ENCODE measurements around the gene POPDC3.
"Not testable (repeated sequence)": the region's sequence is repeated elsewhere in the genome, so short reads cannot be mapped to it uniquely, and the experiment has no call there.

The POPDC3 gene

GRCh38 chr6:105179244-105180065 lies at the start of gene POPDC3:
POPDC3 (minus strand) TSS chr6:105180014; CDS start chr6:105161909, 18,105 bp downstream.
- DNase-seq (ENCODE audit: low read depth in 4 of 4, low spot score in 1 of 4) = no peak

- DNase-seq (ENCODE audit: low read depth in 4 of 4, low spot score in 1 of 4) = no peak
Observed at GRCh38 chr6:105227295-105227767, 47.5 kb upstream of the POPDC3 start.

- no peak for DNase-seq (ENCODE audit: low read depth in 4 of 4, low spot score in 1 of 4)
Observed at GRCh38 chr6:105226598-105227294, 46.9 kb upstream of the POPDC3 start.

- DNase-seq (ENCODE audit: low read depth in 4 of 4, low spot score in 1 of 4) = no peak
Observed at GRCh38 chr6:105223242-105223641, 43.4 kb upstream of the POPDC3 start.

- not testable (repeated sequence) for DNase-seq (ENCODE audit: low read depth in 4 of 4, low spot score in 1 of 4)
Observed at GRCh38 chr6:105221219-105221618, 41.4 kb upstream of the POPDC3 start.

- DNase-seq (ENCODE audit: low read depth in 4 of 4, low spot score in 1 of 4) = no peak
Observed at GRCh38 chr6:105220186-105220585, 40.4 kb upstream of the POPDC3 start.

GRCh38 chr6:105219218-105219617 lies 39.4 kb upstream of the POPDC3 start:
- not testable (repeated sequence) for DNase-seq (ENCODE audit: low read depth in 4 of 4, low spot score in 1 of 4)

GRCh38 chr6:105215506-105215905 lies 35.7 kb upstream of the POPDC3 start:
- DNase-seq (ENCODE audit: low read depth in 4 of 4, low spot score in 1 of 4) = no peak

- no peak for DNase-seq (ENCODE audit: low read depth in 4 of 4, low spot score in 1 of 4)
Observed at GRCh38 chr6:105214668-105215067, 34.9 kb upstream of the POPDC3 start.

GRCh38 chr6:105213272-105213671 lies 33.5 kb upstream of the POPDC3 start:
- no peak for DNase-seq (ENCODE audit: low read depth in 4 of 4, low spot score in 1 of 4)

GRCh38 chr6:105212587-105212986 lies 32.8 kb upstream of the POPDC3 start:
- DNase-seq (ENCODE audit: low read depth in 4 of 4, low spot score in 1 of 4) = no peak

GRCh38 chr6:105211831-105212230 lies 32.0 kb upstream of the POPDC3 start:
- DNase-seq (ENCODE audit: low read depth in 4 of 4, low spot score in 1 of 4) = no peak

GRCh38 chr6:105210932-105211531 lies 31.2 kb upstream of the POPDC3 start:
- DNase-seq (ENCODE audit: low read depth in 4 of 4, low spot score in 1 of 4) = no peak

- no peak for DNase-seq (ENCODE audit: low read depth in 4 of 4, low spot score in 1 of 4)
Observed at GRCh38 chr6:105209950-105210706, 30.3 kb upstream of the POPDC3 start.

- no peak for DNase-seq (ENCODE audit: low read depth in 4 of 4, low spot score in 1 of 4)
Observed at GRCh38 chr6:105207524-105208269, 27.9 kb upstream of the POPDC3 start.

- no peak for DNase-seq (ENCODE audit: low read depth in 4 of 4, low spot score in 1 of 4)
Observed at GRCh38 chr6:105204768-105205167, 25.0 kb upstream of the POPDC3 start.

GRCh38 chr6:105204331-105204730 lies 24.5 kb upstream of the POPDC3 start:
- no peak for DNase-seq (ENCODE audit: low read depth in 4 of 4, low spot score in 1 of 4)

- DNase-seq (ENCODE audit: low read depth in 4 of 4, low spot score in 1 of 4) = no peak
Observed at GRCh38 chr6:105202486-105202885, 22.7 kb upstream of the POPDC3 start.

- no peak for DNase-seq (ENCODE audit: low read depth in 4 of 4, low spot score in 1 of 4)
Observed at GRCh38 chr6:105200133-105200730, 20.4 kb upstream of the POPDC3 start.

GRCh38 chr6:105199711-105200110 lies 19.9 kb upstream of the POPDC3 start:
- no peak for DNase-seq (ENCODE audit: low read depth in 4 of 4, low spot score in 1 of 4)

Measured in stimulated activated CD4-positive, alpha-beta T cell treated with anti-CD3 and anti-CD28 coated beads, Interleukin-1b, Interleukin-23, amount 100 ng/mL, for 24 hours (primary cell).